RKO (cell line): ENCODE data around the gene PNKD.
A peak's percentile ranks its signal among the peaks of the same experiment; 100 is the strongest.

Source experiments
- DNase-seq: peaks from one replicate; pipeline ENCODE4 v3.0.0-alpha.2; 2016; ENCODE audit warnings: low spot score

The PNKD gene

GRCh38 chr2:218317835-218318234 is 47.5 kb downstream of the PNKD start:
- no peak for DNase-seq

- no peak for DNase-seq
Measured at GRCh38 chr2:218318241-218318640, 47.9 kb downstream of the PNKD start.

- no peak for DNase-seq
Measured at GRCh38 chr2:218319813-218320365, 49.6 kb downstream of the PNKD start.

- DNase-seq: no peak
Measured at GRCh38 chr2:218320704-218321336, 50.5 kb downstream of the PNKD start.

- DNase-seq: peak; percentile 68
Measured at GRCh38 chr2:218322768-218323525, 52.6 kb downstream of the PNKD start.

- DNase-seq: peak; percentile 15
Measured at GRCh38 chr2:218323526-218324472, 53.5 kb downstream of the PNKD start.

- DNase-seq: no peak
Measured at GRCh38 chr2:218325566-218326160, 55.3 kb downstream of the PNKD start.

- DNase-seq: no peak
Measured at GRCh38 chr2:218326315-218326714, 56.0 kb downstream of the PNKD start.

- DNase-seq: no peak
Measured at GRCh38 chr2:218327451-218328210, 57.3 kb downstream of the PNKD start.

GRCh38 chr2:218328294-218328693 is 58.0 kb downstream of the PNKD start:
- no peak for DNase-seq

- DNase-seq: no peak
Measured at GRCh38 chr2:218329027-218329825, 58.9 kb downstream of the PNKD start.

GRCh38 chr2:218329826-218330593 is 59.7 kb downstream of the PNKD start:
- DNase-seq: no peak

- no peak for DNase-seq
Measured at GRCh38 chr2:218331745-218332144, 61.4 kb downstream of the PNKD start.

GRCh38 chr2:218332288-218332687 is 62.0 kb downstream of the PNKD start:
- no peak for DNase-seq

GRCh38 chr2:218332920-218333645 is 62.8 kb downstream of the PNKD start:
- DNase-seq: no peak

GRCh38 chr2:218334531-218334930 is 64.2 kb downstream of the PNKD start:
- no peak for DNase-seq

- DNase-seq: no peak
Measured at GRCh38 chr2:218340656-218341055, 70.3 kb downstream of the PNKD start.

GRCh38 chr2:218341381-218341780 is 71.1 kb downstream of the PNKD start:
- DNase-seq: no peak

GRCh38 chr2:218342837-218343236 is 72.5 kb downstream of the PNKD start:
- no peak for DNase-seq
